Left cardiac atrium (tissue), 4 donors: Measurements from ENCODE around the gene CACNG7. TPM values are rescaled to one million over a fixed set of nuclear protein-coding genes. Genes with fewer than 3 reads are reported as not detected.

Source experiments
- ATAC-seq, 2 donors: fragments of 200-7000 bp; cut with Tn5 transposase; one replicate each; pipeline ENCODE4 v1.9.1; 2020; ENCODE audit warnings: mild to moderate bottlenecking in 2 of 2, moderate library complexity in 2 of 2
- DNase-seq: peaks from one replicate; pipeline ENCODE4 v3.0.0-alpha.2; 2020
- intact Hi-C, 2 donors: fragments of 100-400 bp; cut with DNase I; formaldehyde crosslinking; loops; one replicate each; pipeline versions ENCODE4 v1.14.1 to v1.15.1; 2022 to 2023
- total RNA-seq, 2 donors: library from RNA; stranded (reverse); fragmentation: NEBNext Ultra II Directional; extraction: Animal tissue kit (Norgen Biotek cat#: 25700); gene quantifications; one replicate each; pipeline ENCODE4 v1.2.1, GENCODE V29; 2021
- donor health status: DM: no; HTN: yes; CAD: no.
- donor health status: DM: no; HTN: yes; CAD: no; lungs with severe emphysema.
- donor health status: DM: yes; HTN: yes; CAD: no.
- donor health status: Dilated cardiomyopathy.

Gene CACNG7
- total RNA-seq, 2 donors from 2014 or later: not detected

GRCh38 chr19:53876651-53877224, 32.3 kb upstream of the CACNG7 start:
- intact Hi-C loops: no loop called here
- no peak for ATAC-seq
- DNase-seq: no peak

- intact Hi-C loops: no loop called here
- DNase-seq: no peak
- no peak for ATAC-seq
These were observed 31.7 kb upstream of the CACNG7 start for GRCh38 chr19:53877361-53877766.

GRCh38 chr19:53878776-53879139, 30.3 kb upstream of the CACNG7 start:
- no peak for DNase-seq
- ATAC-seq: peak in 1 of 2 donors; percentile 4
- intact Hi-C loops: no loop called here

GRCh38 chr19:53879140-53880081, 29.7 kb upstream of the CACNG7 start:
- intact Hi-C loops: no loop called here
- DNase-seq: peak; percentile 94

GRCh38 chr19:53880711-53881481, 28.2 kb upstream of the CACNG7 start:
- intact Hi-C loops: no loop called here
- no peak for ATAC-seq
- no peak for DNase-seq

More at GRCh38 chr19:53879140-53880081, 29.7 kb upstream of the CACNG7 start:
- peak; percentile 97 to 99 for ATAC-seq

GRCh38 chr19:53881482-53882390, 27.3 kb upstream of the CACNG7 start, which contains the start of gene PRKCG:
TSS of gene PRKCG (plus strand) at chr19:53882197. CDS start at chr19:53882495, 298 bp downstream.
- intact Hi-C loops: no loop called here
- peak in 1 of 2 donors; percentile 11 for ATAC-seq
- peak; percentile 36 for DNase-seq

- ATAC-seq (no peak), DNase-seq (no peak)
- intact Hi-C loops: no loop called here
These were observed 26.6 kb upstream of the CACNG7 start for GRCh38 chr19:53882391-53883050.

- intact Hi-C loops: no loop called here
- ATAC-seq: no peak
- no peak for DNase-seq
These were observed 25.8 kb upstream of the CACNG7 start for GRCh38 chr19:53883231-53883661.

GRCh38 chr19:53883741-53884140, 25.3 kb upstream of the CACNG7 start:
- DNase-seq: no peak
- no peak for ATAC-seq
- intact Hi-C loops: no loop called here

GRCh38 chr19:53884256-53884655, 24.8 kb upstream of the CACNG7 start:
- DNase-seq (no peak), ATAC-seq (no peak)
- intact Hi-C loops: no loop called here

GRCh38 chr19:53885036-53885435, 24.0 kb upstream of the CACNG7 start:
- intact Hi-C loops: no loop called here
- ATAC-seq (no peak), DNase-seq (no peak)

- ATAC-seq (no peak), DNase-seq (no peak)
- intact Hi-C loops: no loop called here
These were observed 16.6 kb upstream of the CACNG7 start for GRCh38 chr19:53892301-53892980.

GRCh38 chr19:53892981-53893325, 16.1 kb upstream of the CACNG7 start:
- intact Hi-C loops: no loop called here
- ATAC-seq: no peak

GRCh38 chr19:53894707-53895106, 14.4 kb upstream of the CACNG7 start:
- intact Hi-C loops: no loop called here
- ATAC-seq (no peak), DNase-seq (no peak)

More at GRCh38 chr19:53892981-53893325, 16.1 kb upstream of the CACNG7 start:
- no peak for DNase-seq

- no peak for ATAC-seq
- intact Hi-C loops: no loop called here
- DNase-seq: no peak
These were observed 12.4 kb upstream of the CACNG7 start for GRCh38 chr19:53896682-53897081.

- ATAC-seq: no peak
- intact Hi-C loops: no loop called here
- no peak for DNase-seq
These were observed 11.6 kb upstream of the CACNG7 start for GRCh38 chr19:53897459-53897858.

- DNase-seq (no peak), ATAC-seq (no peak)
- intact Hi-C loops: no loop called here
These were observed 10.9 kb upstream of the CACNG7 start for GRCh38 chr19:53898166-53898565.
